NCI-H187 treated with DMSO at 0.1 percent for 48 hours (cell line): ENCODE data around the gene PRKAR2A.
"Not testable (repeated sequence)": the region's sequence is repeated elsewhere in the genome, so short reads cannot be mapped to it uniquely, and the experiment has no call there.

Source experiments
- DNase-seq: peaks from one replicate; lab custom pipeline; 2025; lab: John Stamatoyannopoulos, UW

PRKAR2A gene

GRCh38 chr3:48835650-48836366, 11.9 kb downstream of the PRKAR2A start:
- DNase-seq: no peak

GRCh38 chr3:48832684-48833083, 15.0 kb downstream of the PRKAR2A start:
- no peak for DNase-seq

- no peak for DNase-seq
Measured at GRCh38 chr3:48830715-48831114, 17.0 kb downstream of the PRKAR2A start.

GRCh38 chr3:48829525-48829924, 18.1 kb downstream of the PRKAR2A start:
- not testable (repeated sequence) for DNase-seq

- DNase-seq: not testable (repeated sequence)
Measured at GRCh38 chr3:48827874-48828273, 19.8 kb downstream of the PRKAR2A start.

GRCh38 chr3:48826451-48826850, 21.2 kb downstream of the PRKAR2A start:
- no peak for DNase-seq

GRCh38 chr3:48820612-48821324, 26.9 kb downstream of the PRKAR2A start:
- no peak for DNase-seq

- no peak for DNase-seq
Measured at GRCh38 chr3:48819234-48820221, 28.1 kb downstream of the PRKAR2A start.

GRCh38 chr3:48811524-48811923, 36.1 kb downstream of the PRKAR2A start:
- DNase-seq: no peak

- DNase-seq: no peak
Measured at GRCh38 chr3:48804930-48805329, 42.7 kb downstream of the PRKAR2A start.

- not testable (repeated sequence) for DNase-seq
Measured at GRCh38 chr3:48800831-48801230, 46.8 kb downstream of the PRKAR2A start.

GRCh38 chr3:48798998-48799397, 48.7 kb downstream of the PRKAR2A start:
- DNase-seq: no peak

- no peak for DNase-seq
Measured at GRCh38 chr3:48797626-48798025, 50.0 kb downstream of the PRKAR2A start.

- DNase-seq: no peak
Measured at GRCh38 chr3:48795997-48796732, 51.5 kb downstream of the PRKAR2A start.

GRCh38 chr3:48793484-48793883, 54.2 kb downstream of the PRKAR2A start:
- not testable (repeated sequence) for DNase-seq

GRCh38 chr3:48789665-48790064, 58.0 kb downstream of the PRKAR2A start:
- no peak for DNase-seq

- no peak for DNase-seq
Measured at GRCh38 chr3:48788544-48789162, 59.0 kb downstream of the PRKAR2A start.

- DNase-seq: no peak
Measured at GRCh38 chr3:48784426-48785120, 63.1 kb downstream of the PRKAR2A start.

- DNase-seq: no peak
Measured at GRCh38 chr3:48783304-48783703, 64.4 kb downstream of the PRKAR2A start.

GRCh38 chr3:48782046-48782445, 65.6 kb downstream of the PRKAR2A start:
- DNase-seq: no peak
